ENCODE results near the gene ITGA11. TPM values are rescaled to one million over a fixed set of nuclear protein-coding genes. Genes with fewer than 3 reads are reported as not detected.
A peak's percentile ranks its signal among the peaks of the same experiment; 100 is the strongest.

The ITGA11 gene
- total RNA-seq, 1 donor = 0.27 TPM

GRCh38 chr15:68300115-68300940, 131.6 kb downstream of the ITGA11 start:
- DNase-seq (ENCODE audit: low read depth in 2 of 3, low spot score in 2 of 3) = no peak

- no peak for DNase-seq (ENCODE audit: low read depth in 2 of 3, low spot score in 2 of 3)
Measured at GRCh38 chr15:68299436-68299835, 132.5 kb downstream of the ITGA11 start.

- DNase-seq (ENCODE audit: low read depth in 2 of 3, low spot score in 2 of 3) = peak in 2 of 3 donors; percentile 42 to 62
Measured at GRCh38 chr15:68298882-68299381, 133.0 kb downstream of the ITGA11 start.

- DNase-seq (ENCODE audit: low read depth in 2 of 3, low spot score in 2 of 3) = no peak
Measured at GRCh38 chr15:68298336-68298735, 133.6 kb downstream of the ITGA11 start.

GRCh38 chr15:68295014-68295805, 136.8 kb downstream of the ITGA11 start:
- DNase-seq (ENCODE audit: low read depth in 2 of 3, low spot score in 2 of 3) = no peak

- no peak for DNase-seq (ENCODE audit: low read depth in 2 of 3, low spot score in 2 of 3)
Measured at GRCh38 chr15:68292967-68293366, 139.0 kb downstream of the ITGA11 start.

GRCh38 chr15:68292157-68292781, 139.7 kb downstream of the ITGA11 start:
- no peak for DNase-seq (ENCODE audit: low read depth in 2 of 3, low spot score in 2 of 3)

GRCh38 chr15:68290715-68291114, 141.2 kb downstream of the ITGA11 start:
- no peak for DNase-seq (ENCODE audit: low read depth in 2 of 3, low spot score in 2 of 3)

- DNase-seq (ENCODE audit: low read depth in 2 of 3, low spot score in 2 of 3) = no peak
Measured at GRCh38 chr15:68289621-68290352, 142.2 kb downstream of the ITGA11 start.

GRCh38 chr15:68289057-68289456, 142.9 kb downstream of the ITGA11 start:
- DNase-seq (ENCODE audit: low read depth in 2 of 3, low spot score in 2 of 3) = no peak

- no peak for DNase-seq (ENCODE audit: low read depth in 2 of 3, low spot score in 2 of 3)
Measured at GRCh38 chr15:68286256-68286655, 145.7 kb downstream of the ITGA11 start.

- DNase-seq (ENCODE audit: low read depth in 2 of 3, low spot score in 2 of 3) = no peak
Measured at GRCh38 chr15:68285259-68285980, 146.5 kb downstream of the ITGA11 start.

- no peak for DNase-seq (ENCODE audit: low read depth in 2 of 3, low spot score in 2 of 3)
Measured at GRCh38 chr15:68284616-68285258, 147.2 kb downstream of the ITGA11 start.

GRCh38 chr15:68283401-68283800, 148.6 kb downstream of the ITGA11 start:
- DNase-seq (ENCODE audit: low read depth in 2 of 3, low spot score in 2 of 3) = no peak

- DNase-seq (ENCODE audit: low read depth in 2 of 3, low spot score in 2 of 3) = no peak
Measured at GRCh38 chr15:68281008-68281407, 151.0 kb downstream of the ITGA11 start.

GRCh38 chr15:68279779-68280753, 151.9 kb downstream of the ITGA11 start:
- DNase-seq (ENCODE audit: low read depth in 2 of 3, low spot score in 2 of 3) = no peak

GRCh38 chr15:68278595-68279405, 153.2 kb downstream of the ITGA11 start:
- DNase-seq (ENCODE audit: low read depth in 2 of 3, low spot score in 2 of 3) = peak in 1 of 3 donors; percentile 35

GRCh38 chr15:68278345-68278594, 153.7 kb downstream of the ITGA11 start:
- peak in 1 of 3 donors; percentile 85 for DNase-seq (ENCODE audit: low read depth in 2 of 3, low spot score in 2 of 3)
